BE2C (cell line): ENCODE results near the gene DNAJB8.

Source experiments
- DNase-seq: peaks from one replicate; pipeline ENCODE4 v3.0.0-alpha.2; 2020
- H3K27me3 ChIP-seq: fragments of 250-450 bp; sonication (Bioruptor Pico); 2 replicates; pipeline ENCODE4 v1.5.1; 2020; ENCODE audit warnings: mild to moderate bottlenecking
- H3K36me3 ChIP-seq: fragments of 250-450 bp; sonication (Bioruptor Pico); 2 replicates; pipeline ENCODE4 v1.5.1; 2020; ENCODE audit warnings: mild to moderate bottlenecking
- H3K4me1 ChIP-seq: fragments of 250-450 bp; sonication (Bioruptor Pico); 2 replicates; pipeline ENCODE4 v1.5.1; 2020
- H3K4me3 ChIP-seq: 2 replicates; pipeline ENCODE4 v1.5.1; 2011; ENCODE audit warnings: low read depth, low read length
- H3K9me3 ChIP-seq: fragments of 250-450 bp; sonication (Bioruptor Pico); 2 replicates; pipeline ENCODE4 v1.5.1; 2020
- TF ChIP-seq, protein P1 (sequence below): IDR thresholded peaks from 2 replicates; pipeline ENCODE4 v1.5.1; 2012; ENCODE audit warnings: mild to moderate bottlenecking, low read depth, low read length

DNAJB8 gene

DNA sequence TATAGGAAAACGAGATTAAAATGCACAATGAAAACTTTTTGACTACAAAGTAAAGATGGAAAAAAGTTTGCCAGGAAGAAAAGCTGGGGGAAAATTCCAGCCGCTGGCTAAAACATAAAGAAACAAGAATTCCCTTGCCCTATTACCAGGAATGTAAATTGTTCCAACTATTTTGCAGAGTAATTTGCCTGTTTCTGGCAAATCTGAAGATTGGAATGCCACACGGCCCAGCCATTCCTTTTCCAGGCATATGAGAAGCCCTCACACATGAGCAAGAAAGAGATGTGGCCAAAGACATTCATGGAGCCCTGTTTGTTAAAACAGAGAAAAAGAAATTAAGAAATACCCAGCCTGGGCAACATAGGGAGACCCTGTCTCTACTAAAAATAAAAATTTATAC, 34.7 kb upstream of the DNAJB8 start:
- no peaks in the 10 kb centered on the region for H3K27me3 ChIP-seq
- no peaks in the 10 kb centered on the region for H3K36me3 ChIP-seq
- DNase-seq: no peak
- peaks cover 3% of the 10 kb centered on the region; the same call in 1 of the 2 replicates for H3K9me3 ChIP-seq
- peaks cover 14% of the 10 kb centered on the region for H3K4me1 ChIP-seq
- no peak overlapping the region for H3K4me3 ChIP-seq
- TF ChIP-seq, protein P1, sequence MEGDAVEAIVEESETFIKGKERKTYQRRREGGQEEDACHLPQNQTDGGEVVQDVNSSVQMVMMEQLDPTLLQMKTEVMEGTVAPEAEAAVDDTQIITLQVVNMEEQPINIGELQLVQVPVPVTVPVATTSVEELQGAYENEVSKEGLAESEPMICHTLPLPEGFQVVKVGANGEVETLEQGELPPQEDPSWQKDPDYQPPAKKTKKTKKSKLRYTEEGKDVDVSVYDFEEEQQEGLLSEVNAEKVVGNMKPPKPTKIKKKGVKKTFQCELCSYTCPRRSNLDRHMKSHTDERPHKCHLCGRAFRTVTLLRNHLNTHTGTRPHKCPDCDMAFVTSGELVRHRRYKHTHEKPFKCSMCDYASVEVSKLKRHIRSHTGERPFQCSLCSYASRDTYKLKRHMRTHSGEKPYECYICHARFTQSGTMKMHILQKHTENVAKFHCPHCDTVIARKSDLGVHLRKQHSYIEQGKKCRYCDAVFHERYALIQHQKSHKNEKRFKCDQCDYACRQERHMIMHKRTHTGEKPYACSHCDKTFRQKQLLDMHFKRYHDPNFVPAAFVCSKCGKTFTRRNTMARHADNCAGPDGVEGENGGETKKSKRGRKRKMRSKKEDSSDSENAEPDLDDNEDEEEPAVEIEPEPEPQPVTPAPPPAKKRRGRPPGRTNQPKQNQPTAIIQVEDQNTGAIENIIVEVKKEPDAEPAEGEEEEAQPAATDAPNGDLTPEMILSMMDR: no peak

GRCh38 chr3:128500556-128500955, 33.9 kb upstream of the DNAJB8 start:
- TF ChIP-seq, protein P1: no peak

DNA sequence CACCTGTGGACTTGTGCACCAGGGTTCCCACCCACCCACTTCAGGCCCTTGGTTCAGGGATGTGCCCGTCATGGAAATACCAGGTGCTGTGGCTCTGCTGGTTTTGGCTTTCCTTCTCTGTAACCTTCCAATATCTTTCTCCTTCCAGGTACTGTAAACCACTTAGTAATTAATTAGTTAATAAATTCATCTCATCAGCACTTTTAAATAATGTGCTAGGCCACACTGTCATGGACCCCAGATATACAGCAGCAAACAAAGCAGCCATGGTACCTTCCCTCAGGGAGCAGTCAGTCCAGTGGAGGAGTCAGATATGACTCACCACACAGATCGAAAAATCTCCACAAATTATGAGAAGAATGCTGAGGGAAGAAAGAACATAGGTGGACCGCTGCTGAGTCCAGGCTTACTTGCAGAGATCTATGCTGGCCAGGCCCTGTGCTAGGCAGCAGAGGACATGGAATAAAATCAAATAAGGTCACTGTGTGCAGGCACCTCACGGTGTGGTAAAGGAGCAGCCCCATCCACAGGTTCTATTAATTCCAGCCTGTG, 33.1 kb upstream of the DNAJB8 start:
- Histone ChIP-seq H3K36me3 (no peaks in the 10 kb centered on the region), H3K9me3 (no peaks in the 10 kb centered on the region), H3K4me3 (no peak overlapping the region), H3K27me3 (no peaks in the 10 kb centered on the region), H3K4me1 (peaks cover 26% of the 10 kb centered on the region)
- no peak for DNase-seq
- TF ChIP-seq, protein P1: no peak

More at GRCh38 chr3:128500556-128500955, 33.9 kb upstream of the DNAJB8 start:
- Histone ChIP-seq H3K4me1 (peaks cover 20% of the 10 kb centered on the region), H3K36me3 (no peaks in the 10 kb centered on the region), H3K9me3 (no peaks in the 10 kb centered on the region), H3K27me3 (no peaks in the 10 kb centered on the region), H3K4me3 (no peak overlapping the region)
- DNase-seq: no peak

GRCh38 chr3:128498901-128499530, 32.3 kb upstream of the DNAJB8 start:
- Histone ChIP-seq H3K4me1 (peaks cover 31% of the 10 kb centered on the region), H3K4me3 (no peak overlapping the region), H3K36me3 (no peaks in the 10 kb centered on the region), H3K9me3 (no peaks in the 10 kb centered on the region), H3K27me3 (no peaks in the 10 kb centered on the region)
- peak; percentile 9 for DNase-seq
- TF ChIP-seq, protein P1: no peak

DNA sequence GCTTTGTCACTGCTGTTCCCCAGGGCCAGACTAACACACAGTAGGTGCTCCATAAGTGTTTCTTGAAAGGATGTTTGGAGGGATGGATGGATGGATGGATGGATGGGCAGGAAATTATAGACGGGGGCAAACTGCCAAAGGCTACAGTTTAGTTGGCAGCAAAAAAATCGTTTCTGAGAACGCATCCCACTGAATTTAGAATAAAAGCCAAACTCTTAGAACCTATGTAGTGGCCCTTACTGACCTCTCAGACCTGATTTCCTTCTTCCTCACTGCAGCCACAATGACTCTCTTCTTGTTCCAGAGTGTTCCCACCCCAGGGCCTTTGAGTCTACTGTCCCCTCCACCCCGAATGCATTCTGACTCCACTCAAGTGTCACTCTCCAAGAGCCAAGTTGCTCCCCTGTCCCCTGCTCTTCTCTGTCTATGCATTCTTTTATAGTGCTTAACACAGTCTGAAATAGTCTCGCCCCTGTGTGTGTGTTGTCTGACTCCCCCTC, 31.5 kb upstream of the DNAJB8 start:
- no peaks in the 10 kb centered on the region for H3K27me3 ChIP-seq
- no peaks in the 10 kb centered on the region for H3K36me3 ChIP-seq
- no peaks in the 10 kb centered on the region for H3K9me3 ChIP-seq
- peaks cover 36% of the 10 kb centered on the region for H3K4me1 ChIP-seq
- TF ChIP-seq, protein P1: no peak
- DNase-seq: no peak
- H3K4me3 ChIP-seq: peak overlapping the region; percentile 22
